ENCODE measurements around the gene HIPK2.

DNA sequence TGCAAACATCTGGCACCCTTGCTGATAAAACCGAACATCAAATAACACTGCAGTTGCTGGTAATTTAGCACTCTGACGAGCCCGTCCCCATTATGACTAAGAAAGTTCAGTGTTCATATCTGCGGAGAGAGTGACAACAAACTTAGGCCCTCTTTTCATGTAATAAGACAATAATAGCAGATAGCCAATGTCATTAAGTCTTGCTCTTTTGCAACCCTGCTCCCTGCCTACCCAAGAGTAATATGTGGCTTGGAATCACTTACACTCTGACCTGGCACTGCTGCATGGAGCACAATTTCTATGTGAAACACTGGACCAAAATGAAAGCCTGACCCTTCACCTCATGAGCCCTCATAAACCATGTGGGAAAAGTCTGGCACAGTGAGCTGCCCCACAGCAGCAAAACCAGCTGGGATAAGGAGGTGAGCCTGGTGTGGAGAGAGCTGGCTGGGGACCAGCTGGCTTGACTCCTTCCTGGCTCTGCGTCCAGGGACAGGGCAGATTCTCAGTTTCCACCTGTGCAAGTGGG, 86.5 kb downstream of the HIPK2 start:
- TF ChIP-seq, protein P1, sequence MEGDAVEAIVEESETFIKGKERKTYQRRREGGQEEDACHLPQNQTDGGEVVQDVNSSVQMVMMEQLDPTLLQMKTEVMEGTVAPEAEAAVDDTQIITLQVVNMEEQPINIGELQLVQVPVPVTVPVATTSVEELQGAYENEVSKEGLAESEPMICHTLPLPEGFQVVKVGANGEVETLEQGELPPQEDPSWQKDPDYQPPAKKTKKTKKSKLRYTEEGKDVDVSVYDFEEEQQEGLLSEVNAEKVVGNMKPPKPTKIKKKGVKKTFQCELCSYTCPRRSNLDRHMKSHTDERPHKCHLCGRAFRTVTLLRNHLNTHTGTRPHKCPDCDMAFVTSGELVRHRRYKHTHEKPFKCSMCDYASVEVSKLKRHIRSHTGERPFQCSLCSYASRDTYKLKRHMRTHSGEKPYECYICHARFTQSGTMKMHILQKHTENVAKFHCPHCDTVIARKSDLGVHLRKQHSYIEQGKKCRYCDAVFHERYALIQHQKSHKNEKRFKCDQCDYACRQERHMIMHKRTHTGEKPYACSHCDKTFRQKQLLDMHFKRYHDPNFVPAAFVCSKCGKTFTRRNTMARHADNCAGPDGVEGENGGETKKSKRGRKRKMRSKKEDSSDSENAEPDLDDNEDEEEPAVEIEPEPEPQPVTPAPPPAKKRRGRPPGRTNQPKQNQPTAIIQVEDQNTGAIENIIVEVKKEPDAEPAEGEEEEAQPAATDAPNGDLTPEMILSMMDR (IDR thresholded peaks at IDR 0.05) = no peak
- no peak for TF ChIP-seq POLR2A (IDR thresholded peaks at IDR 0.05; ENCODE audit: low read depth)
